NCI-H1092 (cell line): ENCODE data around the gene RNF224.
"Not testable (repeated sequence)": the region's sequence is repeated elsewhere in the genome, so short reads cannot be mapped to it uniquely, and the experiment has no call there.

Experiments used
- DNase-seq: peaks from one replicate; lab custom pipeline; 2025; lab: John Stamatoyannopoulos, UW

Gene RNF224

GRCh38 chr9:137240841-137241489, 13.7 kb downstream of the RNF224 start, which contains the start of gene TUBB4B:
Gene TUBB4B, plus strand, starts transcription at chr9:137241287. Its CDS starts 74 bp downstream, at chr9:137241361.
- DNase-seq: peak; percentile 99

DNA sequence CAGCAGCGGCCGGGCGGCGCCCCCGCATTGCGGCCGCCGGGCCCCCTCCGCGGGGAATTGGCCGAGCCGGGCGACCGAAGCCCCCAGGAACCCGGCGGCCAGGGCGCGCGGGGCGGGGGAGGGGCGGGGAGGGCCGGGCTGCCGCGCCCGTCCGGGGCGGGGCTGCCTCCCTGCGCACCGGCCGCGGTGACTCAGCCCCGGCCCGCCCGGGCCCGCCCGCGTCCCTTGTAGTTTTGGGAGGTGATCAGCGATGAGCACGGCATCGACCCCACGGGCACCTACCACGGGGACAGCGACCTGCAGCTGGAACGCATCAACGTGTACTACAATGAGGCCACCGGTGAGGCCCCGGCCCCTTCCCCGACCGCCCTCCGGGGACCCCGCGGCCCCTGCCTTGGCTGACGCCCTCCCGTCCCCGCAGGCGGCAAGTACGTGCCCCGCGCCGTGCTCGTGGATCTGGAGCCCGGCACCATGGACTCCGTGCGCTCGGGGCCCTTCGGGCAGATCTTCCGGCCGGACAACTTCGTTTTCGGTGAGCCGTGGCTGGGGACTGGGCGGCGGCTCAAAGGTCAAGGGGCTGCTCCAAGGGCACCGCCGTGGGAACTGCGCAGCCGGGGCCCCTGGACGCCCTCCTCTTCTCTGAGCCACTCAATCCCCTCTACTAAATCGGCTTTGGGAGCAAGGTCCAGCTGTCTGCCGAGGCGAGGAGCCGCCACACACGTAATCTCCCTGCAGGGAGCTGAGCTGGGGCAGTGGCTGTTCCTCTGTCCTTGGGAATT, 14.4 kb downstream of the RNF224 start:
- no peak for DNase-seq

DNA sequence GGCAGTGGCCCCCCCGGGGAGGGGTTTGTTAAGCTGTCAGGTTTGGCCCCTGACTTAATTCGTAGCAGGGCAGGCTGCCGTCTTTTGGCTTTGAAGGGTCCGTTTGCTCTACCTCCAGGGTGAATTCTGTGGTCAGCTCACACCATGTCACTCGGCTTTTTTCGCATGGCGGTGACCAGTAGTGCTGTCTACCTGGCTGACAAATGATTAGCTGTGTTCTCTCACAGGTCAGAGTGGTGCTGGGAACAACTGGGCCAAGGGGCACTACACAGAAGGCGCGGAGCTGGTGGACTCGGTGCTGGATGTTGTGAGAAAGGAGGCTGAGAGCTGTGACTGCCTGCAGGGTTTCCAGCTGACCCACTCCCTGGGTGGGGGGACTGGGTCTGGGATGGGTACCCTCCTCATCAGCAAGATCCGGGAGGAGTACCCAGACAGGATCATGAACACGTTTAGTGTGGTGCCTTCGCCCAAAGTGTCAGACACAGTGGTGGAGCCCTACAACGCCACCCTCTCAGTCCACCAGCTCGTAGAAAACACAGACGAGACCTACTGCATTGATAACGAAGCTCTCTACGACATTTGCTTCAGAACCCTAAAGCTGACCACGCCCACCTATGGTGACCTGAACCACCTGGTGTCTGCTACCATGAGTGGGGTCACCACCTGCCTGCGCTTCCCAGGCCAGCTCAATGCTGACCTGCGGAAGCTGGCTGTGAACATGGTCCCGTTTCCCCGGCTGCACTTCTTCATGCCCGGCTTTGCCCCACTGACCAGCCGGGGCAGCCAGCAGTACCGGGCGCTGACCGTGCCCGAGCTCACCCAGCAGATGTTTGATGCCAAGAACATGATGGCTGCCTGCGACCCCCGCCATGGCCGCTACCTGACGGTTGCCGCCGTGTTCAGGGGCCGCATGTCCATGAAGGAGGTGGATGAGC, 15.2 kb downstream of the RNF224 start:
- DNase-seq: no peak

DNA sequence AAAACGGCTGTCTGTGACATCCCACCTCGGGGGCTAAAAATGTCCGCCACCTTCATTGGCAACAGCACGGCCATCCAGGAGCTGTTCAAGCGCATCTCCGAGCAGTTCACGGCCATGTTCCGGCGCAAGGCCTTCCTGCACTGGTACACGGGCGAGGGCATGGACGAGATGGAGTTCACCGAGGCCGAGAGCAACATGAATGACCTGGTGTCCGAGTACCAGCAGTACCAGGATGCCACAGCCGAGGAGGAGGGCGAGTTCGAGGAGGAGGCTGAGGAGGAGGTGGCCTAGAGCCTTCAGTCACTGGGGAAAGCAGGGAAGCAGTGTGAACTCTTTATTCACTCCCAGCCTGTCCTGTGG, 15.9 kb downstream of the RNF224 start:
- not testable (repeated sequence) for DNase-seq

- no peak for DNase-seq
Measured at GRCh38 chr9:137243626-137244485, 16.6 kb downstream of the RNF224 start.

GRCh38 chr9:137244486-137245449, 17.5 kb downstream of the RNF224 start:
- DNase-seq: no peak

- DNase-seq: no peak
Measured at GRCh38 chr9:137245450-137246421, 18.4 kb downstream of the RNF224 start.

DNA sequence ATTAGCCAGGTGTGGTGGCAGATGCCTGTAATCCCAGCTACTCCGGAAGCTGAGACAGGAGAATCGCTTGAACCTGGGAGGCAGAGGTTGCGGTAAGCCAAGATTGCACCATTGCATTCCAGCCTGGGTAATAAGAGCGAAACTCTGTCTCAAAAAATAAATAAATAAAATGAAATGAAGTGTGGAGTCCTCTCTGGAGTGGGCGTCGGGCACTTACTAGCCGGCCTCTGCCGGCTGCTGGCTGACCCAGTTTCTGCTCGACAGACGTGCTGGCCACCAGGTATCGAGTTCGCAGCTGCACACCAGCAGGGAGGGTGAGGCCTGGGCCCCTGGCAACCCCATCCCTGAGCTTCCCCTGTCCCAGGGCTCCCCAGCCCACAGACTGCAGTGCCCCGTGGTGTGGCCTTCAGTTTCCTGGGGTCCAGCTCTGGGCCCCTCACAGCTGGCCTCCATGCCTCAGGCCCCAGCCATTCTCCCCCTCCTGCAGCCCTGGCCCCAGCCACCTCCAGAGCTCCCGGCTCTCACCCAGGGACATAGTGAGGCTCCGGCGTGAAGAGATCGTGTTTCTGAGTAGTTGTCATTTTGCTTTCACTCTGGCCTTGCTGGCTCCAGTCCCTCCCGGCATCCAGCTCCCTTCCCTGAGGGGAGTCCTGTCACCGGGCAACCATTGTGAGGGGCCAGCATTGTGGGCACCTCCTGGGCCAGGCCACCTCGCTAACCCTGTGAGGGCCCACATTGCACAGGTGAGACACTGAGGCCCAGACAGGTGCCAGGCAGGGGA, 20.0 kb downstream of the RNF224 start:
- peak; percentile 21 for DNase-seq

GRCh38 chr9:137247916-137248175, 20.5 kb downstream of the RNF224 start:
- DNase-seq: no peak

GRCh38 chr9:137250329-137251193, 23.3 kb downstream of the RNF224 start:
- DNase-seq: no peak

DNA sequence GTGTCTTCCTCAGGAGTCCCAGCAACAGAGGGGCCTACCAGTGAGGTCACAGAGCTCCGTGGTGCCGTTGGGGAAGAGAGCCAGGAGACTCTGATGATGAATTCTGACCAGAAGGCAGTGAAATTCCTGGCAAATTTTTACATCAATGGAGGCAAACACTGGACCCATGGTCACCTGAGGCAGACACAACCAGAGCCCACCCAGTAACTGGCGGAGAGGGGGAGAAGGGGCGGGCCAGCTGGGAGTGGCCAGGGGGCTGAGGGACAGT, 23.8 kb downstream of the RNF224 start, which contains the start of gene STPG3:
Gene STPG3, plus strand, starts transcription at position 93 of the 268 bp plus-strand sequence. Its CDS starts 1 bp downstream, at position 94.
- DNase-seq: no peak

- DNase-seq: no peak
Measured at GRCh38 chr9:137251490-137252268, 24.4 kb downstream of the RNF224 start.

- DNase-seq: no peak
Measured at GRCh38 chr9:137252555-137253506, 25.5 kb downstream of the RNF224 start.

GRCh38 chr9:137253717-137254623, 26.7 kb downstream of the RNF224 start:
- no peak for DNase-seq
